ENCODE results near the gene SYTL2. TPM values are rescaled to one million over a fixed set of nuclear protein-coding genes. Genes with fewer than 3 reads are reported as not detected.

Gene SYTL2
- total RNA-seq, 1 experiment from 2014 or later = 0.77 TPM

GRCh38 chr11:85699957-85700741, 110.8 kb downstream of the SYTL2 start:
- intact Hi-C loops (cut with micrococcal nuclease; ENCODE audit: unreplicated experiment) = loop anchor here (5.0 kb wide), 1 partner anchor 142 kb away; no protein-coding TSS in a partner anchor

GRCh38 chr11:85698195-85698594, 112.7 kb downstream of the SYTL2 start:
- Histone ChIP-seq H3K36me3 (ENCODE audit: insufficient read depth, low read length, poor library complexity, severe bottlenecking) (no peaks in the 10 kb centered on the region), H3K27ac (ENCODE audit: low read depth, low read length, poor library complexity, severe bottlenecking) (no peak overlapping the region), H3K9me3 (ENCODE audit: low read depth, low read length, poor library complexity, severe bottlenecking) (no peaks in the 10 kb centered on the region), H3K4me3 (ENCODE audit: low read depth, low read length, poor library complexity, severe bottlenecking) (no peak overlapping the region), H3K27me3 (replicated peaks; ENCODE audit: insufficient read depth, low read depth, low read length, poor library complexity) (peaks cover 27% of the 10 kb centered on the region), H3K4me1 (ENCODE audit: insufficient read depth, low read length, poor library complexity, severe bottlenecking) (no peaks in the 10 kb centered on the region)
- intact Hi-C loops (cut with micrococcal nuclease; ENCODE audit: unreplicated experiment) = loop anchor here (5.0 kb wide), 1 partner anchor 144 kb away; no protein-coding TSS in a partner anchor
- ChIA-PET POLR2A (ENCODE audit: low non-redundant PET) (no interaction called here), CTCF (no interaction called here)
- TF ChIP-seq EZH2 (IDR thresholded peaks at IDR 0.05; ENCODE audit: borderline replicate concordance, low read depth, low read length, poor library complexity, severe bottlenecking) (no peak), CTCF (conservative IDR thresholded peaks at IDR 0.05; ENCODE audit: low read depth, low read length) (no peak)
- no peak for DNase-seq (ENCODE audit: low spot score)
- BruUV-seq (replicated peaks) = no TSS peak

More at GRCh38 chr11:85699957-85700741, 110.8 kb downstream of the SYTL2 start:
- Histone ChIP-seq H3K27ac (ENCODE audit: low read depth, low read length, poor library complexity, severe bottlenecking) (no peak overlapping the region), H3K4me3 (ENCODE audit: low read depth, low read length, poor library complexity, severe bottlenecking) (no peak overlapping the region), H3K4me1 (ENCODE audit: insufficient read depth, low read length, poor library complexity, severe bottlenecking) (no peaks in the 10 kb centered on the region), H3K9me3 (ENCODE audit: low read depth, low read length, poor library complexity, severe bottlenecking) (no peaks in the 10 kb centered on the region), H3K27me3 (replicated peaks; ENCODE audit: insufficient read depth, low read depth, low read length, poor library complexity) (peaks cover 45% of the 10 kb centered on the region), H3K36me3 (ENCODE audit: insufficient read depth, low read length, poor library complexity, severe bottlenecking) (no peaks in the 10 kb centered on the region)
- POLR2A ChIA-PET (ENCODE audit: low non-redundant PET) = no interaction called here
- no peak for DNase-seq (ENCODE audit: low spot score)
- no peak for TF ChIP-seq EZH2 (IDR thresholded peaks at IDR 0.05; ENCODE audit: borderline replicate concordance, low read depth, low read length, poor library complexity, severe bottlenecking)
- TF ChIP-seq CTCF (conservative IDR thresholded peaks at IDR 0.05; ENCODE audit: low read depth, low read length) = no peak
- no TSS peak for BruUV-seq (replicated peaks)
- CTCF ChIA-PET = no interaction called here

- Histone ChIP-seq H3K27ac (ENCODE audit: low read depth, low read length, poor library complexity, severe bottlenecking) (no peak overlapping the region), H3K9me3 (ENCODE audit: low read depth, low read length, poor library complexity, severe bottlenecking) (no peaks in the 10 kb centered on the region), H3K27me3 (replicated peaks; ENCODE audit: insufficient read depth, low read depth, low read length, poor library complexity) (peaks cover 23% of the 10 kb centered on the region), H3K36me3 (ENCODE audit: insufficient read depth, low read length, poor library complexity, severe bottlenecking) (no peaks in the 10 kb centered on the region), H3K4me1 (ENCODE audit: insufficient read depth, low read length, poor library complexity, severe bottlenecking) (no peaks in the 10 kb centered on the region), H3K4me3 (ENCODE audit: low read depth, low read length, poor library complexity, severe bottlenecking) (no peak overlapping the region)
- intact Hi-C loops (cut with micrococcal nuclease; ENCODE audit: unreplicated experiment) = loop anchor here (5.0 kb wide), 1 partner anchor 145 kb away; no protein-coding TSS in a partner anchor
- BruUV-seq (replicated peaks) = no TSS peak
- DNase-seq (ENCODE audit: low spot score) = no peak
- TF ChIP-seq CTCF (conservative IDR thresholded peaks at IDR 0.05; ENCODE audit: low read depth, low read length) = no peak
- no peak for TF ChIP-seq EZH2 (IDR thresholded peaks at IDR 0.05; ENCODE audit: borderline replicate concordance, low read depth, low read length, poor library complexity, severe bottlenecking)
- ChIA-PET CTCF (no interaction called here), POLR2A (ENCODE audit: low non-redundant PET) (no interaction called here)
Observed at GRCh38 chr11:85697747-85698146, 113.2 kb downstream of the SYTL2 start.
